GM19397 (cell line): ENCODE results near the gene PAPPA2.
"Not testable (repeated sequence)": the region's sequence is repeated elsewhere in the genome, so short reads cannot be mapped to it uniquely, and the experiment has no call there.

Source experiments
- ATAC-seq: cut with Tn5 transposase; IDR thresholded peaks from one replicate; pipeline ENCODE4 v1.9.1; 2021; ENCODE audit warnings: mild to moderate bottlenecking, moderate library complexity; ENCODE audit not compliant: unreplicated experiment

The PAPPA2 gene

GRCh38 chr1:176551146-176551545 is 88.2 kb downstream of the PAPPA2 start:
- no peak for ATAC-seq

- ATAC-seq, result no peak
Observed at GRCh38 chr1:176552217-176552991, 89.4 kb downstream of the PAPPA2 start.

GRCh38 chr1:176552999-176553398 is 90.0 kb downstream of the PAPPA2 start:
- no peak for ATAC-seq

- no peak for ATAC-seq
Observed at GRCh38 chr1:176556288-176556687, 93.3 kb downstream of the PAPPA2 start.

GRCh38 chr1:176557543-176558258 is 94.7 kb downstream of the PAPPA2 start:
- no peak for ATAC-seq

- ATAC-seq, result no peak
Observed at GRCh38 chr1:176558561-176558960, 95.6 kb downstream of the PAPPA2 start.

- no peak for ATAC-seq
Observed at GRCh38 chr1:176559474-176559873, 96.5 kb downstream of the PAPPA2 start.

- no peak for ATAC-seq
Observed at GRCh38 chr1:176559878-176560277, 96.9 kb downstream of the PAPPA2 start.

- ATAC-seq, result no peak
Observed at GRCh38 chr1:176560681-176561080, 97.7 kb downstream of the PAPPA2 start.

- ATAC-seq, result not testable (repeated sequence)
Observed at GRCh38 chr1:176561761-176562160, 98.8 kb downstream of the PAPPA2 start.

- no peak for ATAC-seq
Observed at GRCh38 chr1:176566004-176566975, 103.3 kb downstream of the PAPPA2 start.

- no peak for ATAC-seq
Observed at GRCh38 chr1:176567190-176567794, 104.3 kb downstream of the PAPPA2 start.

GRCh38 chr1:176568185-176568584 is 105.2 kb downstream of the PAPPA2 start:
- no peak for ATAC-seq

GRCh38 chr1:176574756-176575155 is 111.8 kb downstream of the PAPPA2 start:
- ATAC-seq, result no peak

GRCh38 chr1:176575991-176576390 is 113.0 kb downstream of the PAPPA2 start:
- no peak for ATAC-seq

GRCh38 chr1:176576670-176577069 is 113.7 kb downstream of the PAPPA2 start:
- ATAC-seq, result no peak

- no peak for ATAC-seq
Observed at GRCh38 chr1:176577646-176578197, 114.7 kb downstream of the PAPPA2 start.

- no peak for ATAC-seq
Observed at GRCh38 chr1:176579087-176579486, 116.1 kb downstream of the PAPPA2 start.

- ATAC-seq, result no peak
Observed at GRCh38 chr1:176595217-176595616, 132.2 kb downstream of the PAPPA2 start.

GRCh38 chr1:176601348-176601747 is 138.4 kb downstream of the PAPPA2 start:
- ATAC-seq, result no peak
